Suprapubic skin (tissue), 4 donors: ENCODE results near the gene CATSPER1. TPM values are rescaled to one million over a fixed set of nuclear protein-coding genes. Genes with fewer than 3 reads are reported as not detected.

ENCODE experiments used
- DNase-seq, 2 donors: peaks; one replicate each; pipeline ENCODE4 v3.0.0-alpha.2; 2019; ENCODE audit warnings: low spot score in 2 of 2
- H3K27ac ChIP-seq: fragments of 200-600 bp; sonication (generic); one replicate; pipeline ENCODE4 v1.5.1; 2019
- H3K27me3 ChIP-seq: fragments of 200-600 bp; sonication (generic); one replicate; pipeline ENCODE4 v1.5.1; 2019
- H3K36me3 ChIP-seq: fragments of 200-600 bp; sonication (generic); one replicate; pipeline ENCODE4 v1.5.1; 2019
- H3K4me1 ChIP-seq: fragments of 200-600 bp; sonication (generic); one replicate; pipeline ENCODE4 v1.5.1; 2019
- H3K4me3 ChIP-seq: fragments of 200-600 bp; sonication (generic); one replicate; pipeline ENCODE4 v1.5.1; 2019; ENCODE audit warnings: mild to moderate bottlenecking
- H3K9me3 ChIP-seq: fragments of 200-600 bp; sonication (generic); one replicate; pipeline ENCODE4 v1.5.1; 2019
- CTCF ChIP-seq, 2 donors: fragments of 200-600 bp in 1 of 2; fragments of 450-650 bp in 1 of 2; sonication (generic) in 1 of 2; IDR thresholded peaks; one replicate each; pipeline ENCODE4 v1.5.1; 2016 to 2019; ENCODE audit warnings: antibody characterized with exemption in 2 of 2, mild to moderate bottlenecking in 1 of 2, moderate library complexity in 1 of 2
- EP300 ChIP-seq: sonication (generic); formaldehyde crosslinking; IDR thresholded peaks from one replicate; pipeline ENCODE4 v1.6.1; 2017; ENCODE audit warnings: antibody characterized with exemption
- POLR2A ChIP-seq, 2 donors: fragments of 450-650 bp; IDR thresholded peaks; one replicate each; pipeline ENCODE4 v1.6.1; 2017; ENCODE audit warnings: antibody characterized with exemption in 2 of 2, mild to moderate bottlenecking in 2 of 2, moderate library complexity in 2 of 2
- POLR2AphosphoS5 ChIP-seq, 3 donors: sonication (generic); formaldehyde crosslinking; IDR thresholded peaks; one replicate each; pipeline ENCODE4 v1.6.1; 2017; ENCODE audit warnings: antibody characterized with exemption in 3 of 3
- WGBS: methylation state at CpG from one replicate; pipeline ENCODE4 v1.1.5; 2018; 5-methylcytosine and 5-hydroxymethylcytosine counted together
- total RNA-seq, 4 donors: library from RNA; depleted of rRNA; stranded (reverse); fragments of >200 nt; gene quantifications; one replicate each; pipeline ENCODE4 v1.1.0, GENCODE V29; 2016

The CATSPER1 gene
- total RNA-seq, 4 donors from 2014 or later, result not detected

GRCh38 chr11:66051766-66052663 is 25.7 kb upstream of the CATSPER1 start, which contains the start of gene SF3B2:
Gene SF3B2, plus strand, starts transcription at chr11:66052364. Its CDS starts 21 bp downstream, at chr11:66052385.
- H3K4me1 ChIP-seq, result peaks cover 24% of the 10 kb centered on the region
- 0% methylated on average over 6 of the region's 84 CpGs for WGBS
- TF ChIP-seq POLR2AphosphoS5 (IDR thresholded peaks at IDR 0.05) (peak; percentile 60 to 96 (median 96)), POLR2A (IDR thresholded peaks at IDR 0.05) (peak; percentile 31 to 84), CTCF (IDR thresholded peaks at IDR 0.05) (no peak)
- H3K36me3 ChIP-seq, result peaks cover 33% of the 10 kb centered on the region
- H3K4me3 ChIP-seq, result peak within 1 kb of the TSS; percentile 85
- H3K9me3 ChIP-seq, result no peaks in the 10 kb centered on the region
- H3K27ac ChIP-seq, result peak within 1 kb of the TSS; percentile 88
- peaks cover 20% of the 10 kb centered on the region for H3K27me3 ChIP-seq
- DNase-seq, result peak; percentile 98

DNA sequence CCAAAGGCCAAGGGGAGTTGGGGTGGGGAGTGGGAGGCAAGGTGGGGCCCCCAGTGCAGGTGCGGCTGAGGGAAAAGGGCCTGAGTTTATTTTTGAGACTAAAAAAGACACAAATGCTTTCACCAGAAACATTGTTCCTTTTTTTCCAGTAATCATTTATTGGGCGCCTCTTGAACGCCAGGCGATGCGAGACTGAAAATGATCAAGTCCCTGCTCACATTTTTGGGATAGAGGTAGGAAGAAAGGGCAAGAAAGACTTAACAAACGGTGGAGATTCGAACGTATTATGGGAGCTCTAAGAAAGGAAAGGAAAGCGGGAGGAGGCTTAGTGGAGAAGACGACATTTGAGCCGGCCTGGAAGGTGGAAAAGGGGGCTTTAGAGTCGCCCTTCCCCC is 25.1 kb upstream of the CATSPER1 start:
- Histone ChIP-seq H3K27ac (peak overlapping the region; percentile 88), H3K4me3 (peak overlapping the region; percentile 85), H3K4me1 (peaks cover 24% of the 10 kb centered on the region), H3K36me3 (peaks cover 26% of the 10 kb centered on the region), H3K27me3 (peaks cover 20% of the 10 kb centered on the region), H3K9me3 (no peaks in the 10 kb centered on the region)
- DNase-seq, result no peak
- whole genome bisulfite sequencing, result 25% methylated on average over 12 of the region's 12 CpGs
- no peak for TF ChIP-seq CTCF (IDR thresholded peaks at IDR 0.05)
- no peak for TF ChIP-seq POLR2A (IDR thresholded peaks at IDR 0.05)
- no peak for TF ChIP-seq EP300
- no peak for TF ChIP-seq POLR2AphosphoS5 (IDR thresholded peaks at IDR 0.05)

GRCh38 chr11:66050581-66051231 is 24.4 kb upstream of the CATSPER1 start:
- Histone ChIP-seq H3K4me3 (no peak overlapping the region), H3K4me1 (peaks cover 24% of the 10 kb centered on the region), H3K36me3 (peaks cover 20% of the 10 kb centered on the region), H3K27me3 (peaks cover 20% of the 10 kb centered on the region), H3K9me3 (no peaks in the 10 kb centered on the region), H3K27ac (no peak overlapping the region)
- no peak for DNase-seq
- no peak for TF ChIP-seq POLR2A (IDR thresholded peaks at IDR 0.05)
- TF ChIP-seq EP300, result no peak
- TF ChIP-seq CTCF (IDR thresholded peaks at IDR 0.05), result no peak
- TF ChIP-seq POLR2AphosphoS5 (IDR thresholded peaks at IDR 0.05), result no peak
- WGBS, result 83% methylated on average over 5 of the region's 5 CpGs

GRCh38 chr11:66048547-66049323 is 22.5 kb upstream of the CATSPER1 start, which contains the start of gene GAL3ST3:
Gene GAL3ST3, minus strand, starts transcription at chr11:66049161. Its CDS starts 3,746 bp downstream, at chr11:66045415.
- no peak within 1 kb of the TSS for H3K4me3 ChIP-seq
- H3K4me1 ChIP-seq, result peaks cover 25% of the 10 kb centered on the region
- WGBS, result 21% methylated on average over 22 of the region's 39 CpGs
- no peak for DNase-seq
- no peaks in the 10 kb centered on the region for H3K36me3 ChIP-seq
- H3K9me3 ChIP-seq, result no peaks in the 10 kb centered on the region
- H3K27ac ChIP-seq, result no peak within 1 kb of the TSS
- TF ChIP-seq POLR2A (IDR thresholded peaks at IDR 0.05) (no peak), POLR2AphosphoS5 (IDR thresholded peaks at IDR 0.05) (no peak), EP300 (no peak), CTCF (IDR thresholded peaks at IDR 0.05) (no peak)
- peaks cover 20% of the 10 kb centered on the region for H3K27me3 ChIP-seq
